ENCODE data around the gene FCF1.

GRCh38 chr14:74735125-74735524 lies 22.2 kb downstream of the FCF1 start:
- TF ChIP-seq POLR2A (IDR thresholded peaks at IDR 0.05) (no peak), CTCF (IDR thresholded peaks at IDR 0.05) (no peak)
